Choroid plexus epithelial cell (primary cell): Measurements from ENCODE around the gene DACT3.
A peak's percentile ranks its signal among the peaks of the same experiment; 100 is the strongest.

Experiments
- DNase-seq: peaks from one replicate; pipeline ENCODE4 v3.0.0-alpha.2; 2010; ENCODE audit warnings: low read depth
- H3K4me3 ChIP-seq: 2 replicates; pipeline ENCODE4 v1.5.1; 2011; ENCODE audit warnings: low read depth, mild to moderate bottlenecking, control low read depth, low read length, moderate library complexity
- TF ChIP-seq, protein P1 (sequence below): conservative IDR thresholded peaks from 2 replicates; pipeline ENCODE4 v1.5.1; 2011; ENCODE audit warnings: low read depth, mild to moderate bottlenecking, control low read depth, inconsistent platforms, low read length, moderate library complexity

The DACT3 gene

GRCh38 chr19:46623915-46624502 is 37.0 kb downstream of the DACT3 start:
- H3K4me3 ChIP-seq, result no peak overlapping the region
- no peak for DNase-seq
- TF ChIP-seq, protein P1, sequence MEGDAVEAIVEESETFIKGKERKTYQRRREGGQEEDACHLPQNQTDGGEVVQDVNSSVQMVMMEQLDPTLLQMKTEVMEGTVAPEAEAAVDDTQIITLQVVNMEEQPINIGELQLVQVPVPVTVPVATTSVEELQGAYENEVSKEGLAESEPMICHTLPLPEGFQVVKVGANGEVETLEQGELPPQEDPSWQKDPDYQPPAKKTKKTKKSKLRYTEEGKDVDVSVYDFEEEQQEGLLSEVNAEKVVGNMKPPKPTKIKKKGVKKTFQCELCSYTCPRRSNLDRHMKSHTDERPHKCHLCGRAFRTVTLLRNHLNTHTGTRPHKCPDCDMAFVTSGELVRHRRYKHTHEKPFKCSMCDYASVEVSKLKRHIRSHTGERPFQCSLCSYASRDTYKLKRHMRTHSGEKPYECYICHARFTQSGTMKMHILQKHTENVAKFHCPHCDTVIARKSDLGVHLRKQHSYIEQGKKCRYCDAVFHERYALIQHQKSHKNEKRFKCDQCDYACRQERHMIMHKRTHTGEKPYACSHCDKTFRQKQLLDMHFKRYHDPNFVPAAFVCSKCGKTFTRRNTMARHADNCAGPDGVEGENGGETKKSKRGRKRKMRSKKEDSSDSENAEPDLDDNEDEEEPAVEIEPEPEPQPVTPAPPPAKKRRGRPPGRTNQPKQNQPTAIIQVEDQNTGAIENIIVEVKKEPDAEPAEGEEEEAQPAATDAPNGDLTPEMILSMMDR, result no peak

GRCh38 chr19:46622118-46622446 is 38.9 kb downstream of the DACT3 start:
- TF ChIP-seq, protein P1, result no peak
- DNase-seq, result no peak
- H3K4me3 ChIP-seq, result no peak overlapping the region

DNA sequence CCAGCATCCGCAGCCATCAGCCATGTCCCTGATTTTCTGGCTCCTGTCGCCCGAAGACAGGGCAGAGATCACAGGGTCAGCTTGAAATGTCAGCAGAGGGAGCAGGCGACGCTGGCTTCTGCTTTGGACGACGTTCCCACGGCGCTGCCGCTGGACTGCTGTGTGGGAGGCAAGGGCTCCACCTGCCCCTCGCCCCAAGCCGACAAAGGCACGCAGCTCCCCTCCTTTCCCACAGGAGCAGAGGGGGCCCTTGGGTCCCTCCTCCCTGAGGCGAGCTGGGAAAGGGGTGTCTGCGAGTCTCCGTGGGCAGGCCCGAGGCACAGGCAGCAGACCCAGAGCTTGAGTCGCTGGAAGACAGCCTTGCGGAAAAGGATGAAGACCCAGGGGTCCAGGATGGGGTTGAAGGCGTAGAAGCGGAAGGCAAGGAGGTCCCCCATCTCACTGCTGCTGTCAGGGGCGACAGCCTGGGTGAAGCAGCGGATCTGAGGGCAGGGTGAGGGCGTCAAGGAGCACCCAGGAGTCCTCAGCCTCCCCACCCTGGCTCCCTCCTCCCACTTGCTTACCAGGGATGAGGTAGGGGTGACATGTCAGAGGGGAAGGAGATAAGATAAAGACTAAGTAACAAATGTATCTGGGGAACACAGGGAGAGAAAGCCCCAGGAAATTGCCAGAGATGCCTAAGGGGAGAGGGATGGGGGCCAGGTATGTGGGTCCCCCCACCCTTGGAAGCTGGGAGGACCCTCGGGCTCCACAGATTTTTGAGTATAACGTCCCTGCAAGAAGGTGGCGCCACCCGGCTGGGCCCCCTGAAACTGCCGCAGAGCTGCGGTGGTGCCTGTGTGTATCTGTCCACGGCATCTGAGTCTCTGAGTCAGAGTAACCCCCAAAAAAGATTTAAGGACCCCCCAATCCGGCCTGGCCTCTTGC is 39.5 kb downstream of the DACT3 start:
- H3K4me3 ChIP-seq, result no peak overlapping the region
- TF ChIP-seq, protein P1, result peak; percentile 29
- DNase-seq, result no peak

GRCh38 chr19:46620716-46621115 is 40.3 kb downstream of the DACT3 start:
- no peak for DNase-seq
- no peak overlapping the region for H3K4me3 ChIP-seq
- TF ChIP-seq, protein P1, result no peak

- TF ChIP-seq, protein P1, result no peak
- no peak for DNase-seq
- H3K4me3 ChIP-seq, result no peak overlapping the region
These were observed 40.7 kb downstream of the DACT3 start for GRCh38 chr19:46620267-46620666.

- no peak overlapping the region for H3K4me3 ChIP-seq
These were observed 42.2 kb downstream of the DACT3 start for GRCh38 chr19:46618670-46619231.

More at GRCh38 chr19:46618670-46619231, 42.2 kb downstream of the DACT3 start:
- peak; percentile 60 for DNase-seq
- TF ChIP-seq, protein P1, result no peak
